K562 (cell line): ENCODE data around the gene MPL. TPM values are rescaled to one million over a fixed set of nuclear protein-coding genes. Genes with fewer than 3 reads are reported as not detected.

Experiments used
- ELF4 ChIP-seq: fragments of 450-650 bp; formaldehyde crosslinking; IDR thresholded peaks from 2 replicates; pipeline ENCODE4 v1.4.0; 2022; ENCODE audit warnings: missing genetic modification characterization
- HOXB6 ChIP-seq: fragments of 250-450 bp; sonication (Bioruptor Pico); IDR thresholded peaks from 2 replicates; pipeline ENCODE4 v1.5.1; 2022; ENCODE audit warnings: mild to moderate bottlenecking, borderline replicate concordance
- IRF2 ChIP-seq: sonication (generic); formaldehyde crosslinking; IDR thresholded peaks from 2 replicates; pipeline ENCODE4 v1.8.1; 2022; ENCODE audit warnings: mild to moderate bottlenecking, missing genetic modification reagents
- KDM4B ChIP-seq, 2 experiments: fragments of 450-650 bp in 1 of 2; sonication (generic) in 1 of 2; IDR thresholded peaks; 2 replicates each; pipeline ENCODE4 v1.6.1; 2016 to 2017; ENCODE audit warnings: borderline replicate concordance in 2 of 2, antibody characterized with exemption in 1 of 2, low read depth in 1 of 2, mild to moderate bottlenecking in 1 of 2
- KDM5B ChIP-seq: fragments of 200-600 bp; sonication (generic); IDR thresholded peaks from 2 replicates; pipeline ENCODE4 v1.6.1; 2012; ENCODE audit warnings: low read depth, mild to moderate bottlenecking, moderate library complexity, low read length, control low read depth, inconsistent platforms; ENCODE audit not compliant: insufficient replicate concordance
- MYNN ChIP-seq, 2 experiments: sonication (generic); formaldehyde crosslinking in 1 of 2; IDR thresholded peaks; 2 replicates each; pipeline versions ENCODE4 v1.5.0 to v1.6.1; 2016 to 2020; ENCODE audit warnings: antibody characterized with exemption in 1 of 2, missing genetic modification reagents in 1 of 2
- NELFE ChIP-seq: IDR thresholded peaks from 2 replicates; pipeline ENCODE4 v1.6.1; 2011; ENCODE audit warnings: mild to moderate bottlenecking; ENCODE audit not compliant: insufficient read depth, insufficient read length
- NFIC ChIP-seq: fragments of 450-650 bp; IDR thresholded peaks from 2 replicates; pipeline ENCODE4 v1.6.1; 2017; ENCODE audit warnings: mild to moderate bottlenecking, inconsistent platforms
- RBM17 ChIP-seq: fragments of 200-400 bp; formaldehyde crosslinking; IDR thresholded peaks from 2 replicates; pipeline ENCODE4 v1.6.1; 2017; ENCODE audit warnings: low read depth, mild to moderate bottlenecking, low read length, borderline replicate concordance
- RFX7 ChIP-seq: fragments of 250-450 bp; sonication (Bioruptor Pico); IDR thresholded peaks from 2 replicates; pipeline ENCODE4 v1.5.1; 2021; ENCODE audit warnings: mild to moderate bottlenecking
- SPI1 ChIP-seq: IDR thresholded peaks from 2 replicates; pipeline ENCODE4 v1.6.1; 2011; ENCODE audit warnings: low read depth, low read length, control low read depth, borderline replicate concordance
- SRSF1 ChIP-seq: fragments of 200-400 bp; formaldehyde crosslinking; IDR thresholded peaks from 2 replicates; pipeline ENCODE4 v1.6.1; 2017; ENCODE audit warnings: mild to moderate bottlenecking, low read depth, low read length, moderate library complexity
- WHSC1 ChIP-seq: IDR thresholded peaks from one replicate; pipeline ENCODE4 v1.6.1; 2012; ENCODE audit warnings: low read length, control low read depth, inconsistent platforms
- ZFP36 ChIP-seq: fragments of 150-350 bp; IDR thresholded peaks from 2 replicates; pipeline ENCODE4 v1.6.1; 2018; ENCODE audit warnings: low read length, low read depth; ENCODE audit not compliant: partially characterized antibody
- ZNF174 ChIP-seq: fragments of 250-450 bp; sonication (Bioruptor Pico); IDR thresholded peaks from 2 replicates; pipeline ENCODE4 v1.4.0; 2020; ENCODE audit warnings: mild to moderate bottlenecking
- polyA plus RNA-seq, 8 experiments: library from polyadenylated mRNA; depleted of rRNA in 4 of 8; stranded (reverse) in 5 of 8; unstranded in 3 of 8; fragments of >200 nt; fragmentation: Nextera tagmentation in 2 of 8; fragmentation: Illumina TruSeq in 1 of 8; extraction: Ambion mirVana in 2 of 8; extraction: Trizol in 1 of 8; gene quantifications; 2 replicates each; pipeline versions ENCODE4 v1.2.1 to v1.2.3, GENCODE V29; 2011 to 2014; ENCODE audit warnings: inconsistent platforms in 1 of 8, missing spikeins in 1 of 8
- total RNA-seq, 7 experiments: library from RNA; depleted of rRNA in 6 of 7; stranded (reverse); fragments of >200 nt in 6 of 7; fragmentation: Illumina TruSeq in 2 of 7; extraction: Trizol in 2 of 7; gene quantifications; 2 replicates each; pipeline versions ENCODE4 v1.2.1 to v1.2.3, GENCODE V29; 2011 to 2021; ENCODE audit warnings: low replicate concordance in 1 of 7
- TF ChIP-seq, protein P1 (sequence below): fragments of 450-650 bp; IDR thresholded peaks from 2 replicates; pipeline ENCODE4 v1.6.1; 2014; ENCODE audit warnings: low read depth, mild to moderate bottlenecking, moderate library complexity, borderline replicate concordance
- TF ChIP-seq, protein P2 (sequence below): sonication (generic); formaldehyde crosslinking; IDR thresholded peaks from 2 replicates; pipeline ENCODE4 v1.8.0; 2022; ENCODE audit warnings: missing genetic modification reagents, mild to moderate bottlenecking, borderline replicate concordance
- TF ChIP-seq, protein P3 (sequence below): sonication (generic); formaldehyde crosslinking; IDR thresholded peaks from 2 replicates; pipeline ENCODE4 v1.8.0; 2022; ENCODE audit warnings: mild to moderate bottlenecking, missing genetic modification reagents
- TF ChIP-seq, protein P4 (sequence below): sonication (generic); formaldehyde crosslinking; IDR thresholded peaks from 2 replicates; pipeline ENCODE4 v1.5.0; 2020; ENCODE audit warnings: missing genetic modification reagents
- TF ChIP-seq, protein P5 (sequence below): fragments of 250-450 bp; sonication (Bioruptor Pico); IDR thresholded peaks from 2 replicates; pipeline ENCODE4 v1.9.0; 2021; ENCODE audit warnings: mild to moderate bottlenecking, inconsistent platforms

MPL gene
- total and polyA plus RNA-seq, 9 of the 15 experiments (the other 6 are each of a cell fraction or from before 2014, with no cell fraction given): not detected

DNA sequence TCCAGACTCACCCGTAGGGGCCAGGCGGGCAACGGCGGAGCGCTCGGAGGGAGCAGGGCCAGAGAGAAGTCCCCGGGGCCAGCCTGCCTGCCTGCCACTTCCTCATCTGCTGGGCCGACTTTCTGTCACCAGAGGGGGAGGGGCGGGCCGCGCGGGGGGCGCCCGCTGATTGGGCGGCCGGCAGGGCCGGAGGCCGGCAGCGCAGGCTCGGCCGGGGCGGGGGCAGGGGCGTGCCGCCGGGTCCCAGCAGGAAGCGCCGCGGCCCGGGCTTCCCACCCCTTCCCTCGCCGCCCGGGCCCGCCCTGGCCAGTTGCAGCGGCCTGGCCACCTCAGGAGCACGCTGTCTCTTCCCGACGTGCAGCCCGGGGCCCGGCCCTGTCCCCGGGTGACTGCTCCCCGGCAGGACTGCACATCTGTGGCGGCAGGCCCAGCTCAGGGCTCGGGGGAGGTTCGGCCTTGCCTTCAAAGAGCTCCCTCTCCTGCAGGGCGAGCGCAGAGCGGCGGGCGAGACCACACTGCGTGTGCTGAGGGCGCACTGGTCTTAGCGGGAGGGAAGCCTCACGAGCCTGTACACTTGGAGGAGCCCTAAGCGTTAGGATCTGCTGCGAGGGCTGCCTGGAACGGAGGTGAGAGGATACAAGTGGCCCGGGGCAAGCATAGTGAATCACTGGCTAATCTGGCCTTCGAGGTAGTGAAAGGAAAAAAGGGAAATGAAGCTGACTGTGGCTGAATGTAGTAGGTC lies 30.5 kb downstream of the MPL start, which contains the start of gene ELOVL1 (continued):
- TF ChIP-seq ZNF174 (CRISPR knock-in tag) (no peak), ZFP36 (no peak), RFX7 (CRISPR knock-in tag) (no peak), RBM17 (no peak), NELFE (no peak), MYNN (IDR thresholded peaks at IDR 0.05) (no peak; the same call in 1 of the 2 replicates), MYNN (CRISPR knock-in tag; IDR thresholded peaks at IDR 0.05) (no peak), KDM4B (IDR thresholded peaks at IDR 0.05; ENCODE audit: borderline replicate concordance in 2 of 2, low read depth in 1 of 2) (no peak), WHSC1 (no peak), IRF2 (CRISPR knock-in tag) (no peak), HOXB6 (CRISPR knock-in tag) (no peak), SPI1 (peak; percentile 98), KDM5B (peak; percentile 86), SRSF1 (no peak), ELF4 (peak; percentile 82), NFIC (no peak)
- TF ChIP-seq, protein P1, sequence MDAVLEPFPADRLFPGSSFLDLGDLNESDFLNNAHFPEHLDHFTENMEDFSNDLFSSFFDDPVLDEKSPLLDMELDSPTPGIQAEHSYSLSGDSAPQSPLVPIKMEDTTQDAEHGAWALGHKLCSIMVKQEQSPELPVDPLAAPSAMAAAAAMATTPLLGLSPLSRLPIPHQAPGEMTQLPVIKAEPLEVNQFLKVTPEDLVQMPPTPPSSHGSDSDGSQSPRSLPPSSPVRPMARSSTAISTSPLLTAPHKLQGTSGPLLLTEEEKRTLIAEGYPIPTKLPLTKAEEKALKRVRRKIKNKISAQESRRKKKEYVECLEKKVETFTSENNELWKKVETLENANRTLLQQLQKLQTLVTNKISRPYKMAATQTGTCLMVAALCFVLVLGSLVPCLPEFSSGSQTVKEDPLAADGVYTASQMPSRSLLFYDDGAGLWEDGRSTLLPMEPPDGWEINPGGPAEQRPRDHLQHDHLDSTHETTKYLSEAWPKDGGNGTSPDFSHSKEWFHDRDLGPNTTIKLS: peak; percentile 74; the same call in 1 of the 2 replicates
- TF ChIP-seq, protein P2, sequence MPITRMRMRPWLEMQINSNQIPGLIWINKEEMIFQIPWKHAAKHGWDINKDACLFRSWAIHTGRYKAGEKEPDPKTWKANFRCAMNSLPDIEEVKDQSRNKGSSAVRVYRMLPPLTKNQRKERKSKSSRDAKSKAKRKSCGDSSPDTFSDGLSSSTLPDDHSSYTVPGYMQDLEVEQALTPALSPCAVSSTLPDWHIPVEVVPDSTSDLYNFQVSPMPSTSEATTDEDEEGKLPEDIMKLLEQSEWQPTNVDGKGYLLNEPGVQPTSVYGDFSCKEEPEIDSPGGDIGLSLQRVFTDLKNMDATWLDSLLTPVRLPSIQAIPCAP: no peak
- TF ChIP-seq, protein P3, sequence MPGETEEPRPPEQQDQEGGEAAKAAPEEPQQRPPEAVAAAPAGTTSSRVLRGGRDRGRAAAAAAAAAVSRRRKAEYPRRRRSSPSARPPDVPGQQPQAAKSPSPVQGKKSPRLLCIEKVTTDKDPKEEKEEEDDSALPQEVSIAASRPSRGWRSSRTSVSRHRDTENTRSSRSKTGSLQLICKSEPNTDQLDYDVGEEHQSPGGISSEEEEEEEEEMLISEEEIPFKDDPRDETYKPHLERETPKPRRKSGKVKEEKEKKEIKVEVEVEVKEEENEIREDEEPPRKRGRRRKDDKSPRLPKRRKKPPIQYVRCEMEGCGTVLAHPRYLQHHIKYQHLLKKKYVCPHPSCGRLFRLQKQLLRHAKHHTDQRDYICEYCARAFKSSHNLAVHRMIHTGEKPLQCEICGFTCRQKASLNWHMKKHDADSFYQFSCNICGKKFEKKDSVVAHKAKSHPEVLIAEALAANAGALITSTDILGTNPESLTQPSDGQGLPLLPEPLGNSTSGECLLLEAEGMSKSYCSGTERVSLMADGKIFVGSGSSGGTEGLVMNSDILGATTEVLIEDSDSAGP: no peak
- TF ChIP-seq, protein P4, sequence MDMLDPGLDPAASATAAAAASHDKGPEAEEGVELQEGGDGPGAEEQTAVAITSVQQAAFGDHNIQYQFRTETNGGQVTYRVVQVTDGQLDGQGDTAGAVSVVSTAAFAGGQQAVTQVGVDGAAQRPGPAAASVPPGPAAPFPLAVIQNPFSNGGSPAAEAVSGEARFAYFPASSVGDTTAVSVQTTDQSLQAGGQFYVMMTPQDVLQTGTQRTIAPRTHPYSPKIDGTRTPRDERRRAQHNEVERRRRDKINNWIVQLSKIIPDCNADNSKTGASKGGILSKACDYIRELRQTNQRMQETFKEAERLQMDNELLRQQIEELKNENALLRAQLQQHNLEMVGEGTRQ (CRISPR knock-in tag): no peak
- TF ChIP-seq, protein P5, sequence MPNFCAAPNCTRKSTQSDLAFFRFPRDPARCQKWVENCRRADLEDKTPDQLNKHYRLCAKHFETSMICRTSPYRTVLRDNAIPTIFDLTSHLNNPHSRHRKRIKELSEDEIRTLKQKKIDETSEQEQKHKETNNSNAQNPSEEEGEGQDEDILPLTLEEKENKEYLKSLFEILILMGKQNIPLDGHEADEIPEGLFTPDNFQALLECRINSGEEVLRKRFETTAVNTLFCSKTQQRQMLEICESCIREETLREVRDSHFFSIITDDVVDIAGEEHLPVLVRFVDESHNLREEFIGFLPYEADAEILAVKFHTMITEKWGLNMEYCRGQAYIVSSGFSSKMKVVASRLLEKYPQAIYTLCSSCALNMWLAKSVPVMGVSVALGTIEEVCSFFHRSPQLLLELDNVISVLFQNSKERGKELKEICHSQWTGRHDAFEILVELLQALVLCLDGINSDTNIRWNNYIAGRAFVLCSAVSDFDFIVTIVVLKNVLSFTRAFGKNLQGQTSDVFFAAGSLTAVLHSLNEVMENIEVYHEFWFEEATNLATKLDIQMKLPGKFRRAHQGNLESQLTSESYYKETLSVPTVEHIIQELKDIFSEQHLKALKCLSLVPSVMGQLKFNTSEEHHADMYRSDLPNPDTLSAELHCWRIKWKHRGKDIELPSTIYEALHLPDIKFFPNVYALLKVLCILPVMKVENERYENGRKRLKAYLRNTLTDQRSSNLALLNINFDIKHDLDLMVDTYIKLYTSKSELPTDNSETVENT (CRISPR knock-in tag): peak; percentile 87
